ENCODE data around the gene USP15. TPM values are rescaled to one million over a fixed set of nuclear protein-coding genes. Genes with fewer than 3 reads are reported as not detected.

USP15 gene
- total RNA-seq, 1 donor from 2014 or later = 87.3 TPM

- no peaks in the 10 kb centered on the region for H3K36me3 ChIP-seq
- intact Hi-C loops (cut with DNase I) = no loop called here
- ATAC-seq (no peak), DNase-seq (no peak)
- H3K4me3 ChIP-seq = no peak overlapping the region
- no peak overlapping the region for H3K27ac ChIP-seq
- no peaks in the 10 kb centered on the region for H3K9me3 ChIP-seq
- no peak for TF ChIP-seq CTCF (IDR thresholded peaks at IDR 0.05)
- H3K27me3 ChIP-seq = no peaks in the 10 kb centered on the region
- no peaks in the 10 kb centered on the region for H3K4me1 ChIP-seq
These were observed 110.0 kb downstream of the USP15 start for GRCh38 chr12:62370189-62370588.

- Histone ChIP-seq H3K9me3 (no peaks in the 10 kb centered on the region), H3K27ac (no peak overlapping the region), H3K27me3 (no peaks in the 10 kb centered on the region), H3K4me1 (no peaks in the 10 kb centered on the region), H3K4me3 (no peak overlapping the region), H3K36me3 (no peaks in the 10 kb centered on the region)
- DNase-seq (no peak), ATAC-seq (no peak)
- intact Hi-C loops (cut with DNase I) = no loop called here
- no peak for TF ChIP-seq CTCF (IDR thresholded peaks at IDR 0.05)
These were observed 111.5 kb downstream of the USP15 start for GRCh38 chr12:62371661-62372060.

- Histone ChIP-seq H3K4me3 (no peak overlapping the region), H3K9me3 (no peaks in the 10 kb centered on the region), H3K4me1 (no peaks in the 10 kb centered on the region), H3K27me3 (no peaks in the 10 kb centered on the region), H3K36me3 (no peaks in the 10 kb centered on the region), H3K27ac (no peak overlapping the region)
- intact Hi-C loops (cut with DNase I) = no loop called here
- TF ChIP-seq CTCF (IDR thresholded peaks at IDR 0.05) = no peak
- no peak for ATAC-seq
- no peak for DNase-seq
These were observed 111.9 kb downstream of the USP15 start for GRCh38 chr12:62372134-62372533.

GRCh38 chr12:62372825-62373224 is 112.6 kb downstream of the USP15 start:
- Histone ChIP-seq H3K9me3 (no peaks in the 10 kb centered on the region), H3K27ac (no peak overlapping the region), H3K27me3 (no peaks in the 10 kb centered on the region), H3K4me3 (no peak overlapping the region), H3K4me1 (no peaks in the 10 kb centered on the region), H3K36me3 (no peaks in the 10 kb centered on the region)
- DNase-seq = no peak
- no peak for TF ChIP-seq CTCF (IDR thresholded peaks at IDR 0.05)
- intact Hi-C loops (cut with DNase I) = no loop called here
- no peak for ATAC-seq

GRCh38 chr12:62375603-62376002 is 115.4 kb downstream of the USP15 start:
- ATAC-seq (no peak), DNase-seq (no peak)
- H3K4me1 ChIP-seq = no peaks in the 10 kb centered on the region
- intact Hi-C loops (cut with DNase I) = no loop called here
- no peaks in the 10 kb centered on the region for H3K36me3 ChIP-seq
- H3K27ac ChIP-seq = no peak overlapping the region
- H3K9me3 ChIP-seq = no peaks in the 10 kb centered on the region
- TF ChIP-seq CTCF (IDR thresholded peaks at IDR 0.05) = no peak
- H3K27me3 ChIP-seq = no peaks in the 10 kb centered on the region
- no peak overlapping the region for H3K4me3 ChIP-seq

- Histone ChIP-seq H3K36me3 (peaks cover 17% of the 10 kb centered on the region), H3K4me3 (no peak overlapping the region), H3K4me1 (no peaks in the 10 kb centered on the region), H3K27me3 (no peaks in the 10 kb centered on the region), H3K27ac (no peak overlapping the region), H3K9me3 (no peaks in the 10 kb centered on the region)
- ATAC-seq (no peak), DNase-seq (no peak)
- TF ChIP-seq CTCF (IDR thresholded peaks at IDR 0.05) = no peak
- intact Hi-C loops (cut with DNase I) = no loop called here
These were observed 119.0 kb downstream of the USP15 start for GRCh38 chr12:62379026-62379722.

Data from upper lobe of right lung (tissue), 1 donor.